ENCODE data around the gene FXR2. TPM values are rescaled to one million over a fixed set of nuclear protein-coding genes. Genes with fewer than 3 reads are reported as not detected.

FXR2 gene
- total and polyA plus RNA-seq, 2 experiments from 2014 or later, result 10.9 to 24.4 TPM

GRCh38 chr17:7586673-7587419 lies 27.9 kb downstream of the FXR2 start:
- H3K4me3 ChIP-seq, result no peak overlapping the region
- no peak overlapping the region for H3K4me2 ChIP-seq
- H3K36me3 ChIP-seq (ENCODE audit: insufficient read depth), result peaks cover 6% of the 10 kb centered on the region; the same call in 1 of the 2 replicates
- H3K27ac ChIP-seq (ENCODE audit: low read depth), result no peak overlapping the region
- H4K20me1 ChIP-seq (replicated peaks; ENCODE audit: insufficient read depth), result no peaks in the 10 kb centered on the region
- TF ChIP-seq CTCF (conservative IDR thresholded peaks at IDR 0.05; ENCODE audit: low read depth in 2 of 2) (peak; percentile 27 to 65; a peak in 3 of 4 replicates), JUNB (IDR thresholded peaks at IDR 0.05; ENCODE audit: unreplicated experiment) (no peak)
- peaks cover 46% of the 10 kb centered on the region for H3K36me3 Mint-ChIP-seq (ENCODE audit: low read depth)
- peak; percentile 66 for DNase-seq (ENCODE audit: low spot score)
- no peaks in the 10 kb centered on the region for H3K27me3 ChIP-seq (ENCODE audit: insufficient read depth)
- no peaks in the 10 kb centered on the region; the same call in 1 of the 2 replicates for H3K9me2 ChIP-seq (ENCODE audit: insufficient read depth)
- peaks cover 28% of the 10 kb centered on the region for H3K4me1 ChIP-seq (ENCODE audit: insufficient read depth)
- H3K79me2 ChIP-seq (replicated peaks; ENCODE audit: insufficient read depth), result peaks cover 29% of the 10 kb centered on the region
- H3K27me3 Mint-ChIP-seq (ENCODE audit: insufficient read depth, low read depth, poor library complexity), result peaks cover 32% of the 10 kb centered on the region
- H3F3A ChIP-seq (replicated peaks; ENCODE audit: low read depth), result peaks cover 35% of the 10 kb centered on the region
- H3K9me3 Mint-ChIP-seq, result no peaks in the 10 kb centered on the region
- peaks cover 49% of the 10 kb centered on the region for H3K4me1 Mint-ChIP-seq
- no peak overlapping the region; the same call in 2 of the 3 replicates for H3K4me3 Mint-ChIP-seq
- no peak for ATAC-seq
- H3K27ac Mint-ChIP-seq, result 0 out of 2 replicates have a peak overlapping the region, but pooled peaks have one; percentile 67
- H2AFZ ChIP-seq, result no peak overlapping the region

- H3K4me1 Mint-ChIP-seq, result peaks cover 53% of the 10 kb centered on the region
- peak within 1 kb of the TSS; percentile 60 for H3K4me3 ChIP-seq
- TF ChIP-seq NANOG (IDR thresholded peaks at IDR 0.05; ENCODE audit: borderline replicate concordance) (no peak), CREB1 (CRISPR knock-in tag; IDR thresholded peaks at IDR 0.05; ENCODE audit: low read depth) (no peak; the same call in none of the 2 replicates), ETS1 (IDR thresholded peaks at IDR 0.05) (peak; percentile 66), POLR2AphosphoS5 (IDR thresholded peaks at IDR 0.05; ENCODE audit: low read depth) (peak; percentile 59)
- peak within 1 kb of the TSS; percentile 97 for H3K27ac ChIP-seq (ENCODE audit: low read depth)
- peaks cover 19% of the 10 kb centered on the region for H3K4me1 ChIP-seq (ENCODE audit: insufficient read depth)
- H3K27me3 Mint-ChIP-seq (ENCODE audit: insufficient read depth, low read depth, poor library complexity), result peaks cover 42% of the 10 kb centered on the region
- peaks cover 63% of the 10 kb centered on the region for H3K36me3 Mint-ChIP-seq (ENCODE audit: low read depth)
- peak; percentile 98 for DNase-seq (ENCODE audit: low spot score)
- H3K4me2 ChIP-seq, result peak within 1 kb of the TSS; percentile 81
- peak within 1 kb of the TSS; percentile 98 for H3K4me3 Mint-ChIP-seq
- H2AFZ ChIP-seq, result peak within 1 kb of the TSS; percentile 48; the same call in 1 of the 2 replicates
- H4K20me1 ChIP-seq (replicated peaks; ENCODE audit: insufficient read depth), result no peaks in the 10 kb centered on the region; the same call in 1 of the 2 replicates
- H3K9me2 ChIP-seq (ENCODE audit: insufficient read depth), result no peaks in the 10 kb centered on the region; the same call in 1 of the 2 replicates
- H3K79me2 ChIP-seq (replicated peaks; ENCODE audit: insufficient read depth), result peaks cover 33% of the 10 kb centered on the region
- peaks cover 45% of the 10 kb centered on the region for H3F3A ChIP-seq (replicated peaks; ENCODE audit: low read depth)
- H3K36me3 ChIP-seq (ENCODE audit: insufficient read depth), result no peaks in the 10 kb centered on the region; the same call in 1 of the 2 replicates
- peaks cover 5% of the 10 kb centered on the region; the same call in 2 of the 3 replicates for H3K9me3 Mint-ChIP-seq
- no peaks in the 10 kb centered on the region for H3K27me3 ChIP-seq (ENCODE audit: insufficient read depth)
- peak; percentile 37 for ATAC-seq
- H3K27ac Mint-ChIP-seq, result peak within 1 kb of the TSS; percentile 100
These were observed 31.2 kb downstream of the FXR2 start, which contains the start of gene MPDU1 for GRCh38 chr17:7583253-7584109. Gene MPDU1 (plus strand): TSS chr17:7583852. CDS start chr17:7583863, 11 bp downstream.
